GM18519 (cell line): ENCODE measurements around the gene SSMEM1.
"Not testable (repeated sequence)": the region's sequence is repeated elsewhere in the genome, so short reads cannot be mapped to it uniquely, and the experiment has no call there.

Experiments used
- ATAC-seq: cut with Tn5 transposase; IDR thresholded peaks from one replicate; pipeline ENCODE4 v1.9.1; 2021; ENCODE audit warnings: mild to moderate bottlenecking, moderate library complexity; ENCODE audit not compliant: unreplicated experiment, low FRiP score

Gene SSMEM1

DNA sequence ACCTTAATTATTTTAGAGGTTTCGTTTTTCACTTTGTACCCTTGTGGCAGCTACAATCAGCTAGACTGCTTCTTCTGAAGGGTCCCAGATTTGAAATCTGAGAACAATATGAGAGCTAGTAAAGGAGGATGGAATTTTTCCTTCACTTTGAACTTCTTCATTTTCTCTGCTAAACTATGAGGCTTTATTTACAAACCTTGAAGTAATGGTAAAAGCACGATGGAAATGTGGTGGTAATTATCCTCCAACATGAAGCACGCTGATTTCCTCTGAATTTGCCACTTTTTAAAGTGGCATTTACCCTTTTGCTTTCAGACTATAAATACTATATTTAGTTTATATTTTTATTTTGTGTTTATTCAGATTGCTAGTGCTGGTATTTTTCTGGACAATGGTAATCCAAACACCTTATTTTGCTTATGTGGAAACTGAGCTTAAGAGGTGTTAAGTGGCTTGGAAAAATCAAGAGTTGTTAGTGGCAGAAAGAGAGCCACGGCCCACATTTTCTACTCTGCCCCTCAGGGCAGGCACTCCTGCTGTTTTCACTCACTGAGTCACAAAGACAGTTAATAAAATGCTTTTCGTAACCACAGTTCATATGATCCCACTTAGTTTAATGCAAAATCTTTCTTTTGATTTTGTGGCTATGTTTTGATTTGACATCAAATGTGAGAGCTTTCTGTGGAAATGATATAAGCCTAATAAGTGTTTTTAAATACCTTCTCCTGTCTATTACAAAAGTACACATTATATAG is 2.7 kb downstream of the SSMEM1 start:
- ATAC-seq: no peak

- ATAC-seq: no peak
Observed at GRCh38 chr7:130213828-130214227, 6.2 kb downstream of the SSMEM1 start.

DNA sequence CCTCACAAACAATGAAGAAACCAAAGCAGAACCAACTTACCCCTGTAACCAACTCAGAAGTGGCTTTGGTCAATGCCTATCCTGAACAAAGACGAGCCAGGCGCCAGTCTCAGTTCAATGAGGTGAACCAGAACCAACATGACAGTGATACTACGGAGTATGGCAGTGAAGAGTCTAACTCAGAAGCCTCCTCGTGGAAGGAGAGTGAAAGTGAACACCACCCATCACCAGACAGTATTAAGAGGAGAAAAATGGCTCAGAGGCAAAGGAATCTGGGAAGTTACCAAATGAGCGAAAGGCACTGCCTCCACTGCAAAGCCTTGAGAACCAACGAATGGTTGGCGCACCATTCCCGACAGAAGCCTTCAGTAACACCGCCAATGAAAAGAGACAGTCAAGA is 8.4 kb downstream of the SSMEM1 start:
- ATAC-seq: no peak

GRCh38 chr7:130216750-130217149 is 9.1 kb downstream of the SSMEM1 start:
- ATAC-seq: no peak

- ATAC-seq: no peak
Observed at GRCh38 chr7:130218806-130219620, 11.4 kb downstream of the SSMEM1 start.

DNA sequence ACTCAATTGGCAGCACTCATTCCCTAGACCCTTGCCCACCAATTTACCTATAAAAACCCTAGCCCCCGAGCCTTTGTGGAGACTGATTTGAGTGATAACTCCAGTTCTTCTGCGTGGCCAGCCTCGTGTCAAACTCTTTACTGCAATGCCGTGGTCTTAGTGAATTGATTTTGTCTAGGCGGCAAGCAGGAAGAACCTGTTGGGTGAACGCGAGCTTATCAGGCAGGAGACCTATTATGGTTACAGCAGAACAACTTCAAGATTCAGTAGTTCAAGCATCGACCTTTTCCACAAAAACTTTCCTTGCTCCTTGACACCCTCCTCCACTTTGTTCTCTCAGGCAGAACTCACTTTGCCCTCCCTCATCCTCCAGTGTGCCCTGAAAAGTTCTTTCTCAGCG is 12.2 kb downstream of the SSMEM1 start:
- no peak for ATAC-seq

- ATAC-seq: no peak
Observed at GRCh38 chr7:130221746-130222145, 14.1 kb downstream of the SSMEM1 start.

GRCh38 chr7:130223646-130224045 is 16.0 kb downstream of the SSMEM1 start:
- no peak for ATAC-seq

DNA sequence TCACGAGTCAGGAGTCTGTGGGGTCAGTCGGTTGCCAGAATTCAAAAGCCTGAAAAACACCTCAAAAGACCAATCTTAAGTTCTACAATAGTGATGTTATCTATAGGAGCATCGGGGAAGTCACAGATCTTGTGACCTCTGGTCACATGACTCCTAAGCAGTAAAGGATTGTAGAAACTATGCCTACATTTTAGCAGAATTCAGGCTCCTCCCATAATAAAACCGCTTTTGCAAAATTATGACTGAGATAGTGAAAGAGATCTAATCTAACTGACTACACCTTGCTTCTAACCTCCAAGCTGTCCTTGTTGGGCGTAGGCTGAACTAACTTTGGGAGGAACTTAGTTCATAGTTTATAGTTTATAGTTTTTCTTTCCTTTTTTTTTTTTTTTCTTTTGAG is 16.6 kb downstream of the SSMEM1 start:
- no peak for ATAC-seq

DNA sequence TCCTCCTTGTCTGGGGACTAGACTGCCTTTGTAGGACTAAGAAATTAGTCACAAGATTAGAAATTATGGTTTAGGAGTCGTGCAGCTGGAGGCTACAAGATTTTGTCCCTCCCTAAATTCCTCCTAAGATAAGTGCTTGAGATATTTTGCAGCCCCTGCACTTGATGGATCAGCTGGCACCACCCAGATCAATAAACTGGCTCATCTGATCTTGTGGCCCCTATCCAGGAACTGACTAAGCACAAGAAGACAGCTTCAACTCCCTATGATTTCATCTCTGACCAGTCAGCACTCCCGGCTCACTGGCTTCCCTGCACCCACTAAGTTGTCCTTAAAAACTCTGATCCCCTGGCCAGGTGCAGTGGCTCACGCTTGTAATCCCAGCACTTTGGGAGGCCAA is 17.3 kb downstream of the SSMEM1 start:
- not testable (repeated sequence) for ATAC-seq

DNA sequence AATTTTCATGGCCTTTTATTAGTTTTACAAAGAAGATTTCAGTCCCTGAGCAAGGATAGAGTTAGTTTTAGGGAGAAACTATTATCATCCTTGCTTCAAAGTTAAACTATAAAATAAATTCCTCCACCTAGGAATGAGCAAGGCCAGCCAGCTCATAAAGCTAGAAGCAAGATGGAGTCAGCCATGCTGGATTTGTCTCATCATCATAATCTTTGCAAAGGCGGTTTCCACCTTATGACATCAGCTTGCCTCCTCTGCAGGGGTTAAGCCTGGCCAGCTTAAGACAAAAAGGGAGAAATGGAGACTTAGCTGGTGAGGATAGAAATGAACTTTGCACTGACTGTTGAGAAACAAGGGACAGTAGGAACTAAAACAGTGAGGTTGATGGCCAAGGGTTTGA is 18.7 kb downstream of the SSMEM1 start:
- ATAC-seq: no peak

GRCh38 chr7:130227883-130228575 is 20.4 kb downstream of the SSMEM1 start:
- no peak for ATAC-seq

- no peak for ATAC-seq
Observed at GRCh38 chr7:130228840-130229502, 21.3 kb downstream of the SSMEM1 start.

DNA sequence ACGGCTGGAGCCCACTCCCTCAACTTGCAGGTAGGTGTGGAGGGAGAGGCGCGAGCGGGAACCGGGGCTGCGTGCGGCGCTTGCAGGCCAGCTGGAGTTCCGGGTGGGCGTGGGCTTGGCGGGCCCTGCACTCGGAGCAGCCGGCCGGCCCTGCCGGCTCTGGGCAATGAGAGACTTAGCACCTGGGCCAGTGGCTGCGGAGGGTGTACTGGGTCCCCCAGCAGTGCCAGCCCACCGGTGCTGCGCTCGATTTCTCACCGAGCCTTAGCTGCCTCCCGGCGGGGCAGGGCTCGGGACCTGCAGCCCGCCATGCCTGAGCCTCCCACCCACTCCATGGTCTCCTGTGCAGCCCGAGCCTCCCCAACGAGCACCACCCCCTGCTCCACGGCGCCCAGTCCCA is 22.3 kb downstream of the SSMEM1 start:
- ATAC-seq: not testable (repeated sequence)

DNA sequence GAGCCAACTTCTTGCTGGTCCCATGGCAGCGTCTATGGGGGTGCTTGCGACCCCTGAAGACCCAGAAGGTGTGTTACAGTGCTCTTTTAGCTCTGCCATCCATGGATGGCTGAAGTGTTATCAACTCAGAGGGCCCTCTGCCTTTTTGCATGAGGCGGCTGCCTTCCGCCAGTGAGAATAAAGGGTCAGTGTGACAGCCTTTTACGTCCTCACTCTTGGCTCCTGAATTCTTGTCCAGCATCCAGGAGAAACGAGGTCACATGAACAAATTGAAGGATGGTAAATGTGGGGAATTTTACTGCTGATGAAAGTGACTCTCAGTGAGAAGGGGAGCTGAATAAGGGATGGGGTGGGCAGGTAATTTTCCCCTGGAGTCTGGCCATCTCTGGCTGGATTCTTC is 24.1 kb downstream of the SSMEM1 start:
- ATAC-seq: no peak

DNA sequence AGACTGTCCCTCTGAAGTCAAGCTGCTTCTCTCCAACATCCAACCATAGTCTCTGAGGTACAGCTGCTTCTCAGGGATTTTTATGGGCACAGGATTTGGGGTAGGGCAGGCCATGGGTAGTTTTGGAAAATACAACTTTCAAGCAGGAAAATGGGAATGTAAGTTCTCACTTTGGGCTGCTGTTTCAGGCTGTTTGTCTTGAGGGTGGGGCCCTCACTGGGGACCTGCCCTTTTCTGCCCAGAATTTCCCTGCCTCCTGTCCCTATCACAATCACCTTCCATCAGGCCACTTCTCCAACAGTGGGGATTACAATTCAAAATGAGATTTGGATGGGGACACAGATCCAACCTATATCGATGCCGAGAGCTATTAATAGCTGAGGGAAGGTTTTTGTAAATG is 24.5 kb downstream of the SSMEM1 start:
- no peak for ATAC-seq

GRCh38 chr7:130234078-130234477 is 26.4 kb downstream of the SSMEM1 start:
- ATAC-seq: no peak

DNA sequence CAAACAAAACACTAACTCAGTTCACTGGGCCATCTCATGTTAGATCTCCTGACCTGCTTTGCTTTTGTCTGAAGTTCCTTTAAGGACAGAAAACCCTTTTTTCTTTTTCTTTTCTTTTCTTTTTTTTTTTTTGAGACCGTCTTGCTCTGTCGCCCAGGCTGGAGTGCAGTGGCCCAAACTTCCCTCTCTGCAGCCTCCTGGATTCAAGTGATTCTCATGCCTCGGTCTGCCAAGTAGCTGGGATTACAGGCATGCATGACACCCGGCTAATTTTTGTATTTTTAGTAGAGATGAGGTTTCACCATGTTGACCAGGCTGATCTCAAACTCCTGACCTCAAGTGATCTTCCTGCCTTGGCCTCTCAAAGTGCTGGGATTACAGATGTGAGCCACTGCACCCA is 28.7 kb downstream of the SSMEM1 start:
- ATAC-seq: not testable (repeated sequence)

- ATAC-seq: no peak
Observed at GRCh38 chr7:130240240-130240639, 32.6 kb downstream of the SSMEM1 start.

GRCh38 chr7:130242198-130243014 is 34.7 kb downstream of the SSMEM1 start:
- no peak for ATAC-seq
